Hindlimb muscle (tissue), 1 donor: ENCODE measurements around the gene DLX6. TPM values are rescaled to one million over a fixed set of nuclear protein-coding genes. Genes with fewer than 3 reads are reported as not detected.

ENCODE experiments used
- DNase-seq: peaks from one replicate; pipeline ENCODE4 v3.0.0-alpha.2; 2013
- polyA plus RNA-seq: library from polyadenylated mRNA; unstranded; fragments of 120-200 nt; gene quantifications from one replicate; pipeline ENCODE4 v1.2.1, GENCODE V29; 2013; ENCODE audit not compliant: insufficient read length

Gene DLX6
- polyA plus RNA-seq, 1 donor, result not detected

GRCh38 chr7:96996111-96996957, 9.0 kb upstream of the DLX6 start:
- no peak for DNase-seq

DNA sequence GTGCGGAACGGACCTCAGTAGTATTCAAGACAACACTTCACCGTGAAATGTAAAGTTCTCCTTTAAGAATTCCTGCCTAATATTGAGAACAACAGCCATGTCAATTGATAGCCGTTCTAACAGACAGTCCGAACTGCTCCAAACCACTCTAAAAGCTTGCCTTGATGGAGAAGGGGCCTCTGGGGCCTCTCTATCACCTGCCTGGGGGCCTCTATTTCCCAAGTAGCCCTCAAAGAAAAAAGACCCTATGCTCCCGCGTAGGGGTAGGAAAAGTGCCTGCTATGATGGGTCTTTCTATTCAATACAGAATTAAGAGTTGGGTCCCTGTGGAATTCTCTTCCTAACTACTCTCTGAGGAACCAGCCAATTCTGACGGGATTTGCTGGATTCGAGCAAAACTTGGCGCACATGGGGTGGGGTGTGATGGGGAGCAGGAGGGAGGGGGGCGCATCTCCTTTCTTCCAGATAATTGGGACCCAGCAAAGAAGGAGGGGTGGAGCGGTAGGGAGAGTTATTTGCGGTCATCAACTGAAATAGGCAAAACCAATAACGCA, 8.3 kb upstream of the DLX6 start:
- no peak for DNase-seq

GRCh38 chr7:96997512-96998032, 7.8 kb upstream of the DLX6 start:
- DNase-seq, result no peak

GRCh38 chr7:96998333-96998732, 7.0 kb upstream of the DLX6 start:
- no peak for DNase-seq

- DNase-seq, result no peak
These were observed 6.6 kb upstream of the DLX6 start for GRCh38 chr7:96998744-96999143.

GRCh38 chr7:97001221-97001620, 4.1 kb upstream of the DLX6 start:
- DNase-seq, result no peak

DNA sequence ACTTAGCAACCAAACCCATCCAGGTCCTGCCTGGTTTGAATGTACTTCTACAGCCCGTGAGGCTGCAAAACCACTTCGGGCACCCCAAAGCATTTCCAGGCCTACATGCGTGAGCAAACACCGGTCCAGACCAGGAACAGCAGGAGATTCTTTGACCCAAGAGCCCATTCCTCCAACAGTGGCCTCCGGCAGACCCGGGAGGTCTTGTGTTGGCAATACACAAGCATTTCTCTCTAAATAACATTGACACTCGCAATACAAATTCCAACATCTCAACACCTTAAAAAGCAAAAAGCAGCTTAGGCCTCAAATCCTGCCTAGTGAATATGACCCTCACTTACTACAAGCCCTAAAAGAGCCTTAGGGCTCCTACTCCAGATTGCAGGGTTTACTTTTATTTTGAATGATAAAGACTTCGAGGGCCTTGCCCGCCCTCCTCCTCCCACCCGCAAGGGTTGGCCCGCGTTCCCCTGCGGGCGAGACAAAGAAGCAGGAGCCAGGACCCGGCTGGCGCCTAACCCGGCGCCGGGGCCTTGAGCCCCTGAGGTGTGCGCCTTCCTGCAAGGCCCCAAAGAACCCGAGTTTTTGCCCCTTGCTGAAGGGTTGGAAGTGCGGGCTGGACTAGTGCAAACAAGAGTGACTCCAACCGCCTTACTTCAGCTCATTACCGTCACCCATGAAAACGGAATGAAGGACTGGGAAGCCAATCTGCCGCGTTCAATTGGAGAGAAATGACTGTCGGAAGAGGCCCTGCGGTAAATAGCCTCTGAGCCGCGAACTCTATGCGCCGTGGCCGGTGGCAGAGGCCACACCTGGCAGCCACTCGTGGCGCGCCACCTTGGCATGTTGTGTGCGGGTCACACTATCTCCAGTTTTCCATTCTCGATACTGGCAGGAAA, 3.4 kb upstream of the DLX6 start:
- no peak for DNase-seq

DNA sequence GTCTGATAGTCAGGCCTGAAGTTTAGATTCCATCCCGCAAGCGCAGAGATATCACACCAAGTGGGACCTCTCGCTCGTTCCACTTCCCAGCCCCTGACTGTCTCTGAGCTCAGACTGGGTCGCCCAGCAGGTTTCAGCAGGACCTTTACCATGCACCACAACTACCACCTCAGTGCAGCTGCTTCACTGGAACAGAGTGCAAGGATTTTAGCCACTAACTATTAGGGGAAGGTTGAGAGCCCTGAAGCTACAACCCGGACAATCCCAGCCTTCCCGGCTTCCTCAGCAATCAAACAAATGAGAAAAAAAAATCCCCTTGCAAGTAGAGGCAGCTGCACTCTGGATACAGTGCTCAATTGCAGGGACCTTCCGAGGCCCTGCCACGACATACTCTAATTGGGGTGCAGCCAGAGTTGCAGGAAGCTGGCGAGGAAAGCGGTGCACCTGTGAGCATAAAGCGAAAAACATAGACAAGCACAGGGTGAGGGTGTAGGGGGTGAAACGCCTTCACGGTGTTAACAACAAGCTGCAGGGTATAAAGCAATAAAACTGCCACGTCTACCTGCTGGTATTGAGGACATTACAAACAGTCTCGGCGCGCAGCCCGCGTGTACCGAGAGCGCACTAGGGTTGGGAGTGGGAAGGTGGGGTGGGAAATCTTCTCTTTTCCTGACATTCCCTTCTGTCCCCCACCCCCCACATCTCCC, 2.6 kb upstream of the DLX6 start:
- DNase-seq, result no peak

- DNase-seq, result no peak
These were observed 1.8 kb upstream of the DLX6 start for GRCh38 chr7:97003262-97004246.

- no peak for DNase-seq
These were observed 838 bp upstream of the DLX6 start for GRCh38 chr7:97004247-97005182.

- DNase-seq, result no peak
These were observed 882 bp downstream of the DLX6 start for GRCh38 chr7:97006055-97006815.

DNA sequence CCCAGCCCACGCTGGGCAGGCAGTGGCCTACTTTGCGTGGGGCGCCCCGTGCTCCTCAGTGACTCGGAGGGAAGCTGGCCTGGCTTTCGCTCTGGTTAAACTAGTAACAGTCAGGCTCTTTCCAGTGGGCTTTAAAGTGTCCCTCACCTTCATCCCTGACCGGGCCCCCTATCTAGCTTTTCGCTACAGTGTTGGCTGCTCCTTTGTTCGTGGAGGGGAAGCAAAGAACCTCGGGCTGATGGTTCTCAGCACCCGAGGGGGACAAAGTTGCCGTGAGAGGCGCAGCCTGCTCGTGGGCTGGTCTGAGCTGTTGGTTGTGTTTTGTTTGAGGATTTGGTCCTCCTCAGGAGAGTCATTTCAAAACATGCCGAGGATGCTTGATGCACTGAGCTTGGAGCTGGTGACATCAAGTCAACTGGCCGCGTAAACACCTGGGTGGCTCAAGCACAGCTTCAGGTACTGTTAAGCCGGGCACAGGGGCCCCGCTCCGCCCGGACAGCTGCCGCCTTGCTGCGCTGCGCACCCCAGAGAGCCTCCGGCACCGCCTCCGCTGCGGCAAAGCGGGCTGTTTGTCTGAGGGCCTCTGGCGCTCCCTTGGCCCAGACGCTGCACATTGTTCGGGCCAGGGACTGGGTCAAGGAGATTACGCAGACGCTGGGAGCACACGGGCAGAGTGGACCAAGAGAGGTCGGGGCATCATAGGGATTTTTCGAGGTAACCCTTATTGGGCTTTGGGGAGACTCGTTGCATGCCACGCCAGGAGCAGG, 1.6 kb downstream of the DLX6 start:
- no peak for DNase-seq

GRCh38 chr7:97007583-97007861, 2.2 kb downstream of the DLX6 start:
- no peak for DNase-seq

DNA sequence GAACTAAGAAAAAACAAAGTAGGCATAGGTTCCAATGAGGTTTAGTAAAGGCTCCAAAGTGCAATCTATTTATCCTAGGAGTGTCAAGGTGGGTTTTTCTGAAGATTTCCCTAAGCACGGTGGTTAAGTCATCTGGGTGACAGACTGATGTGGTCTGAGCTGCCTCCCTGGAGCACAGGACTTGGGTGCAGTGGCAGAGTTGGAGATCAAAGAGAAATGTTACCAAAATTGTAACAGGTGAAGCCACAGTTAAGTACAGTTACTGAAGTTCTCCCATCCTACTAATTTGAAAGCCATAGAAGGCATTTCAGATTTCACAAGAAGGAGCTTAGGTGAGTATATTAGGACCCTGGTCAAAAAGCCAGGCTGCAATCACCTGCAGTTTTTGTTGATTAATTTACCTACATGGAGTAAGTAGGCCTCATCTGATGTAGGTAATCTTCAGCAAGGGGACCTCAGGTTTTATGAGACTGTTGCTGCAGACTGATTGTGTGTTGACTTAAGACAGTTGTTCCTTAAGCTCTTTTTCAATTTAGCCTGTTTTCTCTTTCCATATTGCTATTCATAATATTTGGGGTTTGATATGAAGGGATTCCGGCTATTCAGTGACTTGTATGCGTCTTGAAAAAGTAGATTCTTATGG, 3.0 kb downstream of the DLX6 start:
- no peak for DNase-seq

- no peak for DNase-seq
These were observed 4.7 kb downstream of the DLX6 start for GRCh38 chr7:97009753-97010732.

DNA sequence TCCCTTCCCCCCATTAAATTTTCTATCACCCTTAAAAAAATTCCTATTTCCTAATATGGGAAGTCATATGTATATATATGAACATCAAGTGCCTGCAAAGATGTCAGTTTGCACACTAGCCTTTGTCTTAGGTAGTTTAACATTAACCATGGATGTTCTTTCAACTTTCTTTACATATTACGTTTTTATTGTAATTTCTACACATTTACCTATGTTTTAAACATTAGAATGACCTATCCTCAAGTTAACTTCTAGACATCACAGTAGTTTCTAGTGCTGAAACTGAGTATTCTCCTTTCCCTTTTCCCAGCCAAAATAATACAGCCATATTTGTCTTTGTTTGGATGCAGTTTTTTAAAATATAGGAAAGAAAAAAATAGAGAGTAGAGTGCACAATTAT, 5.8 kb downstream of the DLX6 start:
- no peak for DNase-seq
